ENCODE results near the gene RAC3.

GRCh38 chr17:82015311-82015971 is 16.0 kb upstream of the RAC3 start:
- TF ChIP-seq EZH2 (IDR thresholded peaks at IDR 0.05; ENCODE audit: insufficient read depth, poor library complexity, severe bottlenecking) (no peak), EZH2phosphoT487 (IDR thresholded peaks at IDR 0.05; ENCODE audit: insufficient read depth, low read depth) (no peak)

Data from GM23248 (cell line).